Caco-2 (cell line): ENCODE measurements around the gene KLK8. TPM values are rescaled to one million over a fixed set of nuclear protein-coding genes. Genes with fewer than 3 reads are reported as not detected.

Experiments used
- BruUV-seq: library from RNA; stranded (reverse); fragments of 400-500 nt; replicated peaks from 2 replicates; lab custom pipeline; 2021; lab: Mats Ljungman, UMichigan
- CTCF ChIA-PET: fragments of 300-600 bp; sonication (Branson Sonifier 250); formaldehyde crosslinking; loops from one replicate; lab custom pipeline; 2022; ENCODE audit warnings: antibody characterized with exemption; lab: Charles Lee
- POLR2A ChIA-PET: fragments of 300-600 bp; sonication (Branson Sonifier 250); formaldehyde crosslinking; loops from one replicate; lab custom pipeline; 2022; ENCODE audit warnings: antibody characterized with exemption; lab: Charles Lee
- DNase-seq, 2 experiments: peaks; one replicate each; pipeline versions ENCODE4 v3.0.0 to v3.0.0-alpha.2; 2020 to 2022
- H3K27me3 ChIP-seq: replicated peaks from 2 replicates; pipeline ENCODE4 v1.6.0; 2011; ENCODE audit warnings: low read length; ENCODE audit not compliant: control insufficient read depth, insufficient read depth
- H3K36me3 ChIP-seq: 2 replicates; pipeline ENCODE4 v1.5.1; 2011; ENCODE audit warnings: low read length; ENCODE audit not compliant: control insufficient read depth, insufficient read depth
- H3K4me1 ChIP-seq: fragments of 250-450 bp; sonication (Bioruptor Pico); 2 replicates; pipeline ENCODE4 v1.5.1; 2020; ENCODE audit warnings: mild to moderate bottlenecking
- H3K4me3 ChIP-seq: 2 replicates; pipeline ENCODE4 v1.5.1; 2011; ENCODE audit warnings: low read depth, mild to moderate bottlenecking, control low read depth, low read length
- H3K9me3 ChIP-seq: fragments of 250-450 bp; sonication (Bioruptor Pico); 2 replicates; pipeline ENCODE4 v1.5.1; 2020; ENCODE audit warnings: mild to moderate bottlenecking, moderate library complexity
- H3K27ac Mint-ChIP-seq: one replicate; pipeline ENCODE4 v1.8.0; 2022; ENCODE audit warnings: mixed read lengths; ENCODE audit not compliant: unreplicated experiment
- H3K27me3 Mint-ChIP-seq: one replicate; pipeline ENCODE4 v1.8.0; 2022; ENCODE audit warnings: mixed read lengths; ENCODE audit not compliant: insufficient read depth, unreplicated experiment
- H3K36me3 Mint-ChIP-seq: one replicate; pipeline ENCODE4 v1.8.0; 2022; ENCODE audit warnings: mild to moderate bottlenecking, mixed read lengths; ENCODE audit not compliant: insufficient read depth, unreplicated experiment
- H3K4me1 Mint-ChIP-seq: one replicate; pipeline ENCODE4 v1.8.0; 2022; ENCODE audit warnings: low read depth, mixed read lengths; ENCODE audit not compliant: unreplicated experiment
- H3K4me3 Mint-ChIP-seq: one replicate; pipeline ENCODE4 v1.8.0; 2022; ENCODE audit warnings: mild to moderate bottlenecking, moderate library complexity, mixed read lengths; ENCODE audit not compliant: unreplicated experiment
- H3K9me3 Mint-ChIP-seq: one replicate; pipeline ENCODE4 v1.8.0; 2022; ENCODE audit warnings: mixed read lengths; ENCODE audit not compliant: unreplicated experiment
- CTCF ChIP-seq, 2 experiments: fragments of 200-600 bp in 1 of 2; IDR thresholded peaks; 1 replicate in 1 of 2; 2 replicates in 1 of 2; pipeline versions ENCODE4 v1.5.1 to v1.8.0; 2011 to 2022; ENCODE audit warnings: antibody characterized with exemption in 1 of 2, control low read depth in 1 of 2, inconsistent platforms in 1 of 2, low read depth in 1 of 2, low read length in 1 of 2, mild to moderate bottlenecking in 1 of 2, moderate library complexity in 1 of 2; ENCODE audit not compliant: insufficient read depth in 1 of 2, severe bottlenecking in 1 of 2, unreplicated experiment in 1 of 2
- intact Hi-C: fragments of 100-400 bp; cut with micrococcal nuclease; formaldehyde crosslinking; loops from one replicate; pipeline ENCODE4 v1.10.0; 2022; ENCODE audit not compliant: unreplicated experiment
- total RNA-seq: library from RNA; stranded (reverse); gene quantifications from 2 replicates; pipeline ENCODE4 v1.2.3, GENCODE V29; 2022

KLK8 gene
- total RNA-seq, 1 experiment from 2014 or later: 1.7 TPM

DNA sequence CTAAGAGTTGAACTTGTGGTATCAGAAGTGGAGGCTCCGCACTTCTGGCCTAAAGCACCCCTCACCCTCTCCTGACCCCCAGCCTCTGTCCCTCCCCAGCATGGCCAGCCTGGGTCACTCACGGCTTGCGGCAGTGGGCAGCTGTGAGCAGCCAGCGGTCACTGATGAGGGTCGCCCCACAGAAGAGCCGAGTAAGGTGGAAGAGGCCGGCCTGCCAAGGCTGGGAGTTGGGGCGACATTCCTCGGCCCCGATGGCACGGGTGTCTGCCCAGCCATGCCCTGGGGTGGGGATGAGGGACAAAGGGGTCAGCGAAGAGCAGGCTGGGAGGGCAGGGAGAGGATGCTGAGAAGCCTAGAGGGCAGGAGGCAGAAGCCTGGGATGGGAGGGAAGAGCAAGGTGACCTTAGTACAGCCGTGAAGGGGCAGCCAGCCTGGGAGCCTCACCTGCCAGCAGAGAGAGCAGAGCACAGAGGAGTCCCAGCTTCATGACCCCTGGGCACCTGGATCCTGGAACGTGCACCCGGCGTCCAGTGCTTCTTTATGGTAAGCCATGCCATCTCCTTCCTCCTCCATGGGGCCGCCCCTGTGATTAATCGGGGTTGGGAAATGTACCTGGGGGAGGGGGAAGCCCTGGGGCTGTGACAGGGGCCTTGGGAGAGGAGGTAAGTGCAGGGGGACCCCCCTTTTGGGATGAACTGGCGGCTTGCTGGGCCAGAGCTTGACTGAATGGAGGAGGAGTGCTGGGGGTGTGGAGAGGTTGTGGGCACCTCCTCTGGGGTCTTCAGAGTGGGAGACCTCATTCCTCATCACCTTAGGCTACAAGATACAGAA is 7.9 kb upstream of the KLK8 start:
- H3K4me3 Mint-ChIP-seq: no peak overlapping the region
- intact Hi-C loops: no loop called here

GRCh38 chr19:51007488-51007887 is 6.1 kb upstream of the KLK8 start:
- no peaks in the 10 kb centered on the region for H3K9me3 Mint-ChIP-seq
- DNase-seq: no peak
- no peaks in the 10 kb centered on the region for H3K36me3 Mint-ChIP-seq
- no peaks in the 10 kb centered on the region for H3K4me1 Mint-ChIP-seq
- H3K27me3 Mint-ChIP-seq: peaks cover 27% of the 10 kb centered on the region
- H3K4me3 Mint-ChIP-seq: no peak overlapping the region
- CTCF ChIA-PET: no interaction called here
- no peaks in the 10 kb centered on the region for H3K9me3 ChIP-seq
- intact Hi-C loops: no loop called here
- POLR2A ChIA-PET: no interaction called here
- H3K27me3 ChIP-seq: no peaks in the 10 kb centered on the region; the same call in 1 of the 2 replicates
- TF ChIP-seq CTCF (IDR thresholded peaks at IDR 0.05; ENCODE audit: insufficient read depth in 1 of 2, low read depth in 1 of 2, low read length in 1 of 2, severe bottlenecking in 1 of 2, unreplicated experiment in 1 of 2): no peak
- no peaks in the 10 kb centered on the region for H3K4me1 ChIP-seq
- no peak overlapping the region for H3K27ac Mint-ChIP-seq
- H3K4me3 ChIP-seq: no peak overlapping the region
- no TSS peak for BruUV-seq
- H3K36me3 ChIP-seq: no peaks in the 10 kb centered on the region

More for the DNA sequence above, 7.9 kb upstream of the KLK8 start:
- Histone ChIP-seq H3K4me1 (no peaks in the 10 kb centered on the region), H3K27me3 (no peaks in the 10 kb centered on the region; the same call in 1 of the 2 replicates), H3K9me3 (no peaks in the 10 kb centered on the region), H3K36me3 (no peaks in the 10 kb centered on the region), H3K4me3 (no peak overlapping the region)
- peaks cover 28% of the 10 kb centered on the region for H3K27me3 Mint-ChIP-seq
- H3K9me3 Mint-ChIP-seq: no peaks in the 10 kb centered on the region
- BruUV-seq: no TSS peak
- no peak for DNase-seq
- CTCF ChIA-PET: no interaction called here
- H3K36me3 Mint-ChIP-seq: no peaks in the 10 kb centered on the region
- POLR2A ChIA-PET: no interaction called here
- no peaks in the 10 kb centered on the region for H3K4me1 Mint-ChIP-seq
- no peak overlapping the region for H3K27ac Mint-ChIP-seq
- no peak for TF ChIP-seq CTCF (IDR thresholded peaks at IDR 0.05; ENCODE audit: insufficient read depth in 1 of 2, low read depth in 1 of 2, low read length in 1 of 2, severe bottlenecking in 1 of 2, unreplicated experiment in 1 of 2)

GRCh38 chr19:51006406-51006805 is 5.0 kb upstream of the KLK8 start:
- intact Hi-C loops: no loop called here
- CTCF ChIA-PET: no interaction called here
- H3K4me3 ChIP-seq: no peak overlapping the region
- no peak for DNase-seq
- BruUV-seq: no TSS peak
- H3K27me3 ChIP-seq: no peaks in the 10 kb centered on the region; the same call in 1 of the 2 replicates
- no peaks in the 10 kb centered on the region for H3K4me1 Mint-ChIP-seq
- no peak for TF ChIP-seq CTCF (IDR thresholded peaks at IDR 0.05; ENCODE audit: insufficient read depth in 1 of 2, low read depth in 1 of 2, low read length in 1 of 2, severe bottlenecking in 1 of 2, unreplicated experiment in 1 of 2)
- no peaks in the 10 kb centered on the region for H3K4me1 ChIP-seq
- no peaks in the 10 kb centered on the region for H3K36me3 ChIP-seq
- H3K4me3 Mint-ChIP-seq: no peak overlapping the region
- peaks cover 27% of the 10 kb centered on the region for H3K27me3 Mint-ChIP-seq
- H3K27ac Mint-ChIP-seq: no peak overlapping the region
- no peaks in the 10 kb centered on the region for H3K9me3 Mint-ChIP-seq
- H3K36me3 Mint-ChIP-seq: no peaks in the 10 kb centered on the region
- H3K9me3 ChIP-seq: no peaks in the 10 kb centered on the region
- POLR2A ChIA-PET: no interaction called here
